Gastrocnemius medialis (tissue), 4 donors: ENCODE measurements around the gene TET3.

ENCODE experiments used
- CTCF ChIP-seq, 5 experiments: fragments of 450-650 bp in 3 of 5; fragments of 200-600 bp in 2 of 5; sonication (generic) in 2 of 5; IDR thresholded peaks in 4 of 5; conservative IDR thresholded peaks in 1 of 5; 1 replicate in 4 of 5; 2 replicates in 1 of 5; pipeline ENCODE4 v1.5.1; 2016 to 2019; ENCODE audit warnings: antibody characterized with exemption in 5 of 5, mild to moderate bottlenecking in 3 of 5, moderate library complexity in 3 of 5
- POLR2A ChIP-seq, 2 donors: fragments of 450-650 bp; IDR thresholded peaks; one replicate each; pipeline ENCODE4 v1.6.1; 2017; ENCODE audit warnings: antibody characterized with exemption in 2 of 2, mild to moderate bottlenecking in 2 of 2, moderate library complexity in 2 of 2

- TF ChIP-seq CTCF (IDR thresholded peaks at IDR 0.05 in 4 of 5, conservative IDR thresholded peaks at IDR 0.05 in 1 of 5) (no peak), POLR2A (IDR thresholded peaks at IDR 0.05) (no peak)
Observed at GRCh38 chr2:74001121-74001520, 16.4 kb downstream of the TET3 start.
